Measurements from ENCODE around the gene KRT77. TPM values are rescaled to one million over a fixed set of nuclear protein-coding genes. Genes with fewer than 3 reads are reported as not detected.

Gene KRT77
- total RNA-seq, 6 donors from 2014 or later = not detected

DNA sequence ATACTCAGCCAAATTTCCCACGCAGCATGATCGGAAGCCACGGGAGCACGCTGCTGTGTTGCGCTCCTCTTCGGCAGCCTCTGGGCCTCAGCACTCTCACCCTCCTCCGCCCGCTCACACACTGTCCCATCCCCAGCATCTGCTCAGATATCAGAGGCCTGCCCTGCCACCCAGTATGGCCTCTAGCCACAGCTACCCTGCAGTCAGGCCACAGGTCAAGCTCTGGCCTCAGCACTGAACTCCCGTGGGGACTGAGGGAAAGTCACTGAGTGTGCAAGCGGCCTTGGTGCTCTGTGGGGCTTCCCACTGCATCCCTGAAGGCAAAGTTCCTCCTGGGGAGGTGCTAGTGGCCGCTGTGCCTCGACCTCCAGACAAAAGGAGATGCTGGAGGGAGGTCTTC lies 2.0 kb downstream of the KRT77 start:
- Histone ChIP-seq H3K4me1 (no peaks in the 10 kb centered on the region), H3K27ac (no peak overlapping the region), H3K9me3 (no peaks in the 10 kb centered on the region), H3K4me3 (no peak overlapping the region), H3K27me3 (no peaks in the 10 kb centered on the region), H3K36me3 (no peaks in the 10 kb centered on the region)
- no peak for DNase-seq
- no peak for ATAC-seq (ENCODE audit: low FRiP score in 2 of 2)
- 82 to 84% methylated on average over 11 to 12 of the region's 12 CpGs for WGBS, 2 donors
- TF ChIP-seq, protein P1, sequence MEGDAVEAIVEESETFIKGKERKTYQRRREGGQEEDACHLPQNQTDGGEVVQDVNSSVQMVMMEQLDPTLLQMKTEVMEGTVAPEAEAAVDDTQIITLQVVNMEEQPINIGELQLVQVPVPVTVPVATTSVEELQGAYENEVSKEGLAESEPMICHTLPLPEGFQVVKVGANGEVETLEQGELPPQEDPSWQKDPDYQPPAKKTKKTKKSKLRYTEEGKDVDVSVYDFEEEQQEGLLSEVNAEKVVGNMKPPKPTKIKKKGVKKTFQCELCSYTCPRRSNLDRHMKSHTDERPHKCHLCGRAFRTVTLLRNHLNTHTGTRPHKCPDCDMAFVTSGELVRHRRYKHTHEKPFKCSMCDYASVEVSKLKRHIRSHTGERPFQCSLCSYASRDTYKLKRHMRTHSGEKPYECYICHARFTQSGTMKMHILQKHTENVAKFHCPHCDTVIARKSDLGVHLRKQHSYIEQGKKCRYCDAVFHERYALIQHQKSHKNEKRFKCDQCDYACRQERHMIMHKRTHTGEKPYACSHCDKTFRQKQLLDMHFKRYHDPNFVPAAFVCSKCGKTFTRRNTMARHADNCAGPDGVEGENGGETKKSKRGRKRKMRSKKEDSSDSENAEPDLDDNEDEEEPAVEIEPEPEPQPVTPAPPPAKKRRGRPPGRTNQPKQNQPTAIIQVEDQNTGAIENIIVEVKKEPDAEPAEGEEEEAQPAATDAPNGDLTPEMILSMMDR (IDR thresholded peaks at IDR 0.05) = no peak
- TF ChIP-seq EP300 (IDR thresholded peaks at IDR 0.05) (no peak), POLR2A (IDR thresholded peaks at IDR 0.05) (no peak), POLR2AphosphoS5 (IDR thresholded peaks at IDR 0.05) (no peak)

DNA sequence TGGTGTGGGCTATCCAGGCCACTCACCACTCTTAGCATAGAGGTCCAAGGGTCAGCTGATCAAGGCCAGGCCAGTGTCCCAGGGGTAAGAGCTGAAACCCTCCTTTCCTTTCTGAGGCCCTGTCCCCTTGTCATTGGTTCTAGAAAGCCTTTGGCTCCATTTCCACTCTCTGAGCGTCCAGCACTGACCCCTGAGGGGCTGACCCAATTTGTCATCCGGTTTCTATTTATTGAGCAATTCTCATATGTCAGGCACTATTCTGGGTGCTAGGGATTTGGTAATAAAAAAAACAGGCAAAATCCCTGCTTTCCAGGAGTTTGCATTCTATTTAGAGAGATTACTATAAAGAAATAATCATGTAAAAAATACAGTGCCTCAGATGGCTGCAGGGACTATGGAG lies 3.4 kb downstream of the KRT77 start:
- Histone ChIP-seq H3K27me3 (no peaks in the 10 kb centered on the region), H3K4me1 (no peaks in the 10 kb centered on the region), H3K27ac (no peak overlapping the region), H3K9me3 (no peaks in the 10 kb centered on the region), H3K4me3 (no peak overlapping the region), H3K36me3 (no peaks in the 10 kb centered on the region)
- no peak for ATAC-seq (ENCODE audit: low FRiP score in 2 of 2)
- no peak for TF ChIP-seq POLR2AphosphoS5 (IDR thresholded peaks at IDR 0.05)
- TF ChIP-seq, protein P1 (IDR thresholded peaks at IDR 0.05) = no peak
- DNase-seq = no peak
- WGBS, 2 donors = 67 to 69% methylated on average over 2 of the region's 2 CpGs

DNA sequence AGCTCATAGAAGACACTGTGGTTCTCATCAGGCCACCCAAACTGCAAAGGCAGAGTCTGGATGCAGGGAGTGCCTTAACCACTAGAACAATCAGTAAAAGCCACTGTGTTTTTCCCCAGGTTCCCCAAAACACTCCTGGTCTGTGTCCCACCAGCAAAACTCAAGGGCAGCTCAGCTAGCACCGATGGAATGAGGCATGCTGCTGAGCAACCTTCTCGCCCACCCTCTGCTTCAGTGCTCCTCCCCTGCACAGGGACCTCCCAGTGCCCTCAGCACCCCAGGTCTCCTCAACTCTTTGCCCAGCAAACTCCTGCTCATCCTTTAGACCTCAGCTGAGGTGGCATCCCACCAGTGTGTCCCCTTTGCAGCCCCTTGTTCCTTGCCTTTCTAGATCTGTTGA lies 4.0 kb downstream of the KRT77 start:
- H3K27me3 ChIP-seq = no peaks in the 10 kb centered on the region
- WGBS, 2 donors = 79 to 100% methylated on average over 1 to 2 of the region's 2 CpGs
- no peak overlapping the region for H3K4me3 ChIP-seq
- no peak for DNase-seq
- no peak overlapping the region for H3K27ac ChIP-seq
- no peaks in the 10 kb centered on the region for H3K4me1 ChIP-seq
- H3K9me3 ChIP-seq = no peaks in the 10 kb centered on the region
- TF ChIP-seq POLR2A (IDR thresholded peaks at IDR 0.05) (no peak), POLR2AphosphoS5 (IDR thresholded peaks at IDR 0.05) (no peak), EP300 (IDR thresholded peaks at IDR 0.05) (no peak)
- TF ChIP-seq, protein P1 (IDR thresholded peaks at IDR 0.05) = no peak
- ATAC-seq (ENCODE audit: low FRiP score in 2 of 2) = no peak
- H3K36me3 ChIP-seq = no peaks in the 10 kb centered on the region

DNA sequence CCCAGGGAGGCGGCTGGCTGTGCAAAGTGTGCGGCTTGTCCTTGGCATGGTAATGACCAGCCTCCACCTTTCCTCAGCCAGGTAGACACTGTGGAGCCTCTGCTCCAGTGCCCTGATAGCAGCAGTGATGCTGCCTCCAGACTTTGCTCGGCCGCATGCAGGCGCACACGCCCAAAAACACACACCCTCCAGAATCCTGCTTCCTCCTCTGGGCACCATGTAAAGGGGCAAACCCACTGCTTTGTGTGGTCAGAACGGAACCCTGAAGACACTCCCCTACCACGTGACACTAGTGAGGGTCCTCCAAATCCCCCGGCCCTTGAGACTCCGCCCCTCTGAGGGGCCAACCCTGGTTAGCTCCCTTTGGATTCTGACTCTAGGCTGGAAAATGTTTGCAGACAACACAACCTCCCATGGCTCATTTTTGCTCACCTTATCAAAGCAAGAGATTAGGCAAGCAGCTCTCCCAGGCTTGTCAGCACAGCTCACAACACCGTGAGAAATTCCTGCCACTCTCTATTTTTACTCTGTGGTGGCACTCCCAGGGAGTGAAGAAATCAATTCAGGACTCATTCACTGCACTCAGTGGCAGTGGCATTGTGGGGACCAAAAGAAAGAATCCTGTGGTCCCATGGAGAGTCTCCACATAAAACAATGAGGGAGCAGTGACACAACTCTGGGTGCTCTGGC lies 4.5 kb downstream of the KRT77 start:
- Histone ChIP-seq H3K36me3 (no peaks in the 10 kb centered on the region), H3K9me3 (no peaks in the 10 kb centered on the region), H3K27ac (no peak overlapping the region), H3K4me3 (no peak overlapping the region), H3K4me1 (no peaks in the 10 kb centered on the region), H3K27me3 (no peaks in the 10 kb centered on the region)
- DNase-seq (peak in 1 of 2 donors; percentile 24), ATAC-seq (ENCODE audit: low FRiP score in 2 of 2) (no peak)
- TF ChIP-seq, protein P1 (IDR thresholded peaks at IDR 0.05) = no peak
- TF ChIP-seq POLR2AphosphoS5 (IDR thresholded peaks at IDR 0.05) = no peak
- TF ChIP-seq EP300 (IDR thresholded peaks at IDR 0.05) = no peak
- WGBS, 2 donors = 46 to 50% methylated on average over 6 to 11 of the region's 11 CpGs

DNA sequence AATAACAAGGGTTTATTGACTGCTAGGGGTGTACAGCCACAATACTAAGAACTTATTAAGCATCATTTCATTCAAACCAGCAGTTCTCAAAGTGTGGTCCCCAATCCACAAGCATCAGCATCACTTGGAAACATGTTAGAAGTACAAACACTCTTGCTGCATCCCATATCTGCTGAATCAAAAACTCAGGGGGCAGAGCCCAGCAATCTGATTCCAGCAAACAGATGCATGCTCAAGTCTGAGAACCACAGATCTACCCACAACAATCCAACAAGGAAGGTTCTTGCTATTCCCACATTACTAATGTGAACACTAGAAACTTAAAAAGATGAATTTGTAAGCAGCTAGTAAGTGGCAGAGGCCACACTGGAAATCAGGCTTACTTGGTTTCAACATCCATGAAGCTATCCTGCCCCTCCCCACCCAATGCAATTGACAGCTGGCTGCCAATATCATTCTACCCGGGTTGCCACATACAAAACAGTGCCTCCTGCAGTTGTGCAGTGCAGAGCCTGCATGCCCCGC lies 6.2 kb downstream of the KRT77 start:
- ATAC-seq (ENCODE audit: low FRiP score in 2 of 2) (no peak), DNase-seq (no peak)
- TF ChIP-seq POLR2A (IDR thresholded peaks at IDR 0.05) = no peak
- TF ChIP-seq, protein P1 (IDR thresholded peaks at IDR 0.05) = no peak
- H3K27ac ChIP-seq = no peak overlapping the region
- WGBS, 2 donors = 51 to 61% methylated on average over 2 of the region's 2 CpGs
- H3K27me3 ChIP-seq = no peaks in the 10 kb centered on the region
- no peaks in the 10 kb centered on the region for H3K36me3 ChIP-seq
- H3K4me1 ChIP-seq = no peaks in the 10 kb centered on the region
- H3K4me3 ChIP-seq = no peak overlapping the region
- H3K9me3 ChIP-seq = no peaks in the 10 kb centered on the region
